Fibroblast of upper back skin (primary cell): ENCODE data around the gene RAD51B.
A peak's percentile ranks its signal among the peaks of the same experiment; 100 is the strongest.

ENCODE experiments used
- DNase-seq: peaks from one replicate; pipeline ENCODE4 v3.0.0-alpha.2; 2013

Gene RAD51B

GRCh38 chr14:68477461-68478085 lies 658.0 kb downstream of the RAD51B start:
- DNase-seq: no peak

- no peak for DNase-seq
These were observed 659.7 kb downstream of the RAD51B start for GRCh38 chr14:68479247-68479646.

- DNase-seq: no peak
These were observed 662.4 kb downstream of the RAD51B start for GRCh38 chr14:68482018-68482417.

DNA sequence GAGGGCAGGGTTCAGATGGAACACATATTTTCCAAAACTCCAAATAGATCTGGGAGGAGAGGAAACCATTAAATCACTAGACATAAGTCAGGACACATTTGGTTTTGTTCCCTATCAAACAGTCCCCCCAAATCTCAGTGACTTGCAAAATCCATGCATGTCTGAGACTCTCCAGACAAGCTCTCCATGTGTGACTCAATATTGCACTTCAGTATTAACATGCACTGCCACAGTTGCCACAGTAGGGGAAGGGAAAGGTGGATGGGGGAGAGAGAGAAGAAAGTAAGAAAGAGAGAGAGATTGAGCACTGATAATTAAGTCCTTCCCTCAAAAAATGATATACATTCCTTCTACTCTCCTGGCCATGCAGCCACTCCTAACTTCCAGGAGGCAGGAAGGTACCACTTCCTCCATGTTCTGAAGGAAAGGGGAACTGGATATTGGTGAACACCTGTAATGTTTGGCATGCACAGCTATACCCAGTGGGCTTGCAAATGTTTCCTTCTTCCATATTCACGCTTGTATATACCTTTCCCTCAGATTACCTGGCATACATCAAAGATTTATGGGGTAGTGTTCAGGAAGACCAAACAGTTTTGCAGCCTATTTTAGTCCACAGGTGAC lies 663.3 kb downstream of the RAD51B start:
- no peak for DNase-seq

DNA sequence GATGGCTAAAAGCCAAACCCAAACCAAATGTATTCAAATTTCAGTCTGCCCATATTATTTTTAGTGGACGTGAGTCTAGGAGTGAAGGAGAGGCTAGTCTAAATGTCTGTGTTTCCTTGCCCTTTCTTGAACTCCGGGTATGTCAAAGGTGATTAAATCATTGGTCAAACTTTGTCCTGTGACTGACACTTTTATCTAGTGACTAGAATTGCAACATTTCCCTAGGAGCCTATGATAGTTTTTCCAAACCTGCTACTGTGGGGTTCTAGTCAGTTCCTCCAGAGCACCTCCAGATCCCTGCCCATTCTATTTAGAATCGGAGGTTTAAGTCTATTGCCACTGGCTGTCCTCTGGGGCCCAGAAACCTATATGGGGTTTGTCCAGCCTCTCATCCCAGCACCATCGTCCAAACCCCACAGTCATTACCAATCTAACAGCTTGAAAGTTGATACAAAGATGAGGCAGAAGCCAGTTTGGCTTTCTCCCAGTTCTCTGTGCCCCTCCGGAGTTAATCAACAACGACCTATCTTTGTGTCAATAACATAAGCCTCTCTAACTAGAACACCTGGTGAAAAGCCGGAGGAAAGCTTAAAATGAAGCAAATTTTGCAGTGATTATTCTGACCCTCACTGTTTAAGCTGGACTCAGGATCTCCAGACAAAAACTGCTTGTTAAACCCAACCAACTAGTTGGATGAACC lies 666.6 kb downstream of the RAD51B start:
- DNase-seq: no peak

DNA sequence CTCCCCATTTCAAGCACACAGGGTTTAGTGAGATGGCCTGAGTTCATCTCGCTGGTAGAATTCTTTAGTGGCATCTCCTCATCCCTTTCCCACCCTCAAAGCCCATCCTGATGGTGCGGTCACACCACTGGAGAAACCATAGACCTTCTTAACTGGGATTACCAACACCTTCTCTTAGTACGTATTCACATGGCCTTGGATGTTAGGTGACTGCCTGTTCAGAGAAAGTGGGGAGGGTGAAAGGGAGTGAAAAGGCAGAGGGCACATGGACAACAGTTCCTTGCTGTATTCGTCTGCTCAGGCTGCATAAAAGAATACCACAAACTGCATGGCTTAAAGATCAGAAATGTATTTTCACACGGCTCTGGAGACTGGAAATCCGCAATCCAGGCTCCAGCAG lies 667.2 kb downstream of the RAD51B start:
- DNase-seq: no peak

DNA sequence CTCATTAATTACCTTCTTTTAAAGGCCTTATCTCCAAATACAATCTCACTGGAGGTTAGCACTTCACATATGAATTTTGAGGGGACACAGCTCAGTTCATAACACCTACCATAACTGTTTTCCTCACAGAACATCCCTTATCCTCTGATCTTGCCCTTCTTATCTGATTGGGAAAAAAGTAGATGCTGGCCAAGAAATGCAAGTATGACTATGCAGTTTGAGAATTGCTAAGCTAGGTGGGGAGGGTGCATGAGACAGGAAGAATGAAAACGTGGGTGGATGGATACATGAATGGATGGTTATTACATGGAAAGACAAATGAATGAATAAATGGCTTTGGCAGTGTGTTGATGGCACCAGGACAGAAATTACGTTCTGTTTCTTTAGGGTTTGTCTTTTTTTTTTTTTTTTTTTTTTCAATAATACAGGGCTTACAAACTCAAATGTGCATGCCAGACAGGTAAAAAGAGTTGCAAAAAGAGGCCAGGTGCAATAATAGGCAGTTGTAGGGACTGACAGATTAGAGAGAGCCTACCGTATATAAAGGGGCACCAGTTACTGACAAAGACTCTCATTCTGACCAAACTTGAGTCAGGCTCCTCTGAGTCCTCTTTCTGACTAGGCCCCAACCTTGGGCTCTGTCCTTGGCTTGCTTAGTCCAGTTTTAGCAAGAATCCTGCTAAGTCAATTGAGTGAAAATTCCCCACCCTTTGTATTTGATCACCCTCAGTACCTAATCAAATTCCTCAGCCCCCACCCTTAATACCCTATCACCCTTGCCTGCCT lies 668.4 kb downstream of the RAD51B start:
- DNase-seq: peak; percentile 69

GRCh38 chr14:68491793-68492192 lies 672.2 kb downstream of the RAD51B start:
- no peak for DNase-seq

DNA sequence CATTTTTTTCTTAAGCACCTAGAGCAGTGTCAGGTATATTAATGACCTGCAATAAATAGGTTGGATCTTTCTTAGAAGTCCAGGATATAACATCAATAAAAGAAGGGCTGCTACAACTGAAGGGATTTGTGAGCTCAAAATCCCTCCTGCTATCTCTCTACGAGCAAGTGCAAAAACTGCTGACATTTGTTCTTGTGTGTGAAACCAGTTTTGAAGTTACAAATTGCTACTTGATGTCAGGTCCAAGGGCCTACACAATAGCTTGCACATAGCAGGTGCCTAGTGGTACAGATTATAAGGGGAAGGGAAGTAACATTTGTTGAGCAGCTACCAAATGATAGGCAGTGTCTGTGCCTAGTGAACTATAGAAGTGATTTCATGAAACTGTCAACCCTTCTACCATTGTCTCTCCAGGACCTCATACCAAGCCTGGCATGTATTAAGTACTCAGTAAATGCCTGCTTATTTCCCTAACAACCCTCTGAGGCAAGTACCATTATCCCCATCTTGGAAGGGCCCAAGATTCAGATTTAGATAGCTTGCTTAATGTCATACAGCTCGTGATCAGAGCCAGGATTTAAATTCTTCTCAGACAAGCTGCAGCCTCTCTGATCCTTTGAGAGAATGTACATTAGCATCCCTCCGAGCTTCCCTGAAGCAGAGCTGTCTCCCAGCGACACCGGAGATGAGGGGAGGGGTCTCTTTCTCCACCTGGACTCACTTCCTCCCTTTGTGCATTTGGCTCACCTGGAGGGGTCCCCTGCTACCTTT lies 673.0 kb downstream of the RAD51B start:
- DNase-seq: no peak

DNA sequence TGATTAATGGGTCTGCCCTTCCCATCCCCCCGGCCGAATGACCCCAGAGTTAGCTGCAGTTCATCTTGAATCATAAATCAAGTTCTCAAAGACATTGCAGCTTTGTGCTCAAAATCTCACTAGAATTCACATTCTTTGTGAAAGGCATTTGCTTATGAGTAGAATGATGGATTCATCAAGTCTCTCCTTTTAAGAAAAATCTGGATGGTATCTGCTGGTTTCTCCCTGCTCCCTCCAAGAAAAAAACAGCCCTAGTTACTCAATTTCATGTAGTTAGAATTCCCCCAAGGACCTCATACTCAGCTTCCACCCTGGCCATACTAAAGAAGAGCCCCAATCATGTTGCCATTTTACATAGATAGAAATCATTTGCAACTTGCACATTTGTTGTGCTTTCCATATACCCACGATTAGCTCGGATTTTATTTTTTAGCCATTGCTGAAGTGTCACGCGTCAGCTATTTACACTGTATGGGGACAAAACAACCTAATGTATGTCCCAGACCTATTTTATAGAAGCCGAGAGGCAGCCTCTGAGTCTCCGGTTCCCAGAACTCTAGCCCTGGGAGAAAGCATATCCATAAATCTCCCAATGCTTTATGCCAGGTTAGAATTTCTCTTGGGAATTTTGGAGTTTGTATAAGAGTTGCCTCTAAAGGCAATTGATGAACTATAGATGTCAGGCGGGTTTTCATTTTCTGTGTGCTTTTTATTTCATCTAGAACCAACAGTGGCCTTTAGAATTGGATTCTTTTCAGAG lies 673.8 kb downstream of the RAD51B start:
- DNase-seq: no peak

DNA sequence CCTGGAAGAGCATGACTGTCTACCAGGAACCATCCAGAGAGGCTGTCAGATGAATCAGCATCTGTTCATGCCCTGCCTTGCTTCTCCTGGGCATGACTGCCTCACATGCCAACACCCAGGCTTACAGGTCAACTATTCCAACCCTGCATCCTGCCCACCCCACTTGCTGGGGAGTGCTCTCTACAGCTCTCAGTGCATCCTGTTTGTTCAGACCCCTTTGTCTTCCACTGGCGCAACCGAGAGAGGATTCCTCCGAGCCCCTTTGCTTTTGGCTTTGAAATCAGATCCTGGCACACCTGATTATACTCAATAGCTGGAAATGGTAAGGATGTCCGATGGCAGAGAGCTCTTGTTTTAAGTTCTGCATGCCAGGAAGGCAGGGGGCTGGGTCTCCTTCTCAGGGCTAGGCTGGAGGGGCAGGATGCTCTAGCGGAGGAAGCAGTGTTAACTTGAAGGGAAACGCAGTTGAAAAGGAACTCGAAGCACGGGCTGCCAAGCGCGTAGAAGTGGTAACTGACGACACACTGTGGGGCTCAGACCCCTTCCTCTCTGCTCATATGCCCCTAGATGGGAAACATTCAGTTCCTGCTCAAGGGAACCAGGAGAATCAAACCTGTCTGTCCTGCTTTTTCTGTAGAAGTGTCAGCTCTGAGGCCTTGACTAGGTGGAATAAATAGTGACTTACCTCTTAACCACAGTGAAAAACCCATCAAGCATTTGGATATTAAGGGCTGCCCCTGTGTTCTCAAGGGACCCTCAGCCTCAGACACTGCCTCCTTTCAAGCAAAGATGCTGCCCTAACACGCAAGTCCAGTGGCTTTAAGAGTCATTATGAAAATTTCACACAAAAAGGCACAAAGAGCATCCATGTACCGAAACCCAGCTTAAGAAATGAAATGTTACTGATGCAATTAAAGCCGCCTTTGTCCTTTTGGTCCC lies 675.8 kb downstream of the RAD51B start:
- no peak for DNase-seq

DNA sequence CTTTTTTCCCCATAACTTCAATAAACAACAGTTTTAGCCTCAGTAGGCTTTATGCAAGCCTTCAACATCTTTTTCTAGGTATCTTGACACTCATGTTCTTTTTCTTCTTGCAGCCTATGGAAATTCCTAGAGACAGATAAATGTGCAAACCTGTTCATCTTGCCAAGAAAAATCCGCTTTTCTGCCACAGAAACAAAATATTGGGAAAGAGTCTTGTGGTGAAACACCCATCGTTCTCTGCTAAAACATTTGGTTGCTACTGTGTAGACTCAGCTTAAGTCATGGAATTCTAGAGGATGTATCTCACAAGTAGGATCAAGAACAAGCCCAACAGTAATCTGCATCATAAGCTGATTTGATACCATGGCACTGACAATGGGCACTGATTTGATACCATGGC lies 677.4 kb downstream of the RAD51B start:
- peak; percentile 53 for DNase-seq

DNA sequence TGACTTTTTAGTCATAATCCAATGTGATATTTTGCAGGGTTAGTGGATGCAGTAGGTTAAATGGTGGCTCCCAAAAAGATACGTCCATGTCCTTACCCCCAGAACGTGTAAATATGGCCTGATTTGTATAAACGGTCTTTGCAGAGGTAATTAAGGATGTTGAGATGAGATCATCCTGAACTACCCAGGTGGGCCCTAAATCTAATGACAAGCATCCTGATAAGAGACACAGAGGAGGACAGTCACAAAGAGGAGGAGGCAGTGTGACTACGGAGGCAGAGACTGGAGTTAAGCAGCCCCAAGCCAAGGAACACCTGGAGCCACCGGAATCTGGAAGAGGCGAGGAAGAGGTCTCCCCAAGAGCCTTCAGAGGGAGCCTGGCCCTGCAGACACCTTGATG lies 679.9 kb downstream of the RAD51B start:
- DNase-seq: no peak

GRCh38 chr14:68501171-68501570 lies 681.6 kb downstream of the RAD51B start:
- no peak for DNase-seq

DNA sequence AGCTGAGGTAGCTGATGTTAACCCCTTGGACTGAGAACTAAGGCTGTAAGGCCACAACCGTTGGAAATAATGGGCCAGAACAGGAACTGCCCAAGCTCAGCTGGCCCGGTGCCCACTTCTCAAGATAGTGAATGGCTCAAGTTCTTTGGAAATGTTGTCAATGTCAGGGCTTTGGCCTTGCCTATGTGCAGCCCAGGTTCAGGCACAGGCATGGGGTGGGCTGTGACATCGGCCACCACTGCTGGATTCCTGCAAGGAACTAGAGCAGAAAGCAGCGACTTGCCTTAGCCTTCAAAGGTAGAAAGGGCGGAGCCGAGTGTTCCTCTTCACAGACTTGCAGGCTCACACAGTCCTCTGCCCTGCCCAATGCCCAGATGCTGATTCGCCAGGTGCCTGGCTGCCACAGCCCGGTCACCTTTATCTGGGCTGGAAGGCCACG lies 682.1 kb downstream of the RAD51B start:
- DNase-seq: no peak

GRCh38 chr14:68502230-68502629 lies 682.7 kb downstream of the RAD51B start:
- DNase-seq: no peak

- no peak for DNase-seq
These were observed 683.7 kb downstream of the RAD51B start for GRCh38 chr14:68503186-68503825.

GRCh38 chr14:68504861-68505260 lies 685.3 kb downstream of the RAD51B start:
- no peak for DNase-seq

- DNase-seq: peak; percentile 88
These were observed 686.6 kb downstream of the RAD51B start for GRCh38 chr14:68506021-68506644.
